IMR-90 (cell line): Measurements from ENCODE around the gene ERBB4. TPM values are rescaled to one million over a fixed set of nuclear protein-coding genes. Genes with fewer than 3 reads are reported as not detected.

Experiments used
- ATAC-seq: fragments of 200-7000 bp; cut with Tn5 transposase; 2 replicates; pipeline ENCODE4 v1.9.1; 2020; ENCODE audit warnings: low read depth, mild to moderate bottlenecking, moderate library complexity
- BruUV-seq: library from RNA; stranded (reverse); fragments of 400-500 nt; replicated peaks from 2 replicates; lab custom pipeline; 2021; lab: Mats Ljungman, UMichigan
- CTCF ChIA-PET: fragments of 300-600 bp; formaldehyde crosslinking; extraction: SDS; loops from one replicate; lab custom pipeline; 2021; ENCODE audit warnings: antibody characterized with exemption; lab: Yijun Ruan, JAX
- POLR2A ChIA-PET: fragments of 300-600 bp; sonication (Branson Sonifier 250); formaldehyde crosslinking; loops from one replicate; lab custom pipeline; 2022; ENCODE audit warnings: antibody characterized with exemption; ENCODE audit not compliant: unreplicated experiment; lab: Charles Lee
- DNase-seq: peaks from one replicate; pipeline ENCODE4 v3.0.0; 2013
- H2AFZ ChIP-seq: replicated peaks from 2 replicates; pipeline ENCODE3; 2013; ENCODE audit warnings: low read length, mild to moderate bottlenecking; ENCODE audit not compliant: poor library complexity
- H2AK5ac ChIP-seq: 2 replicates; pipeline ENCODE4 v1.6.1; 2013; ENCODE audit warnings: low read depth, low read length, inconsistent platforms
- H2AK9ac ChIP-seq: replicated peaks from 2 replicates; pipeline ENCODE3; 2013; ENCODE audit warnings: mild to moderate bottlenecking, low read depth, low read length, moderate library complexity; ENCODE audit not compliant: poor library complexity
- H2BK120ac ChIP-seq: 2 replicates; pipeline ENCODE4 v1.6.1; 2013; ENCODE audit warnings: low read depth, low read length, inconsistent platforms
- H2BK15ac ChIP-seq: 3 replicates; pipeline ENCODE4 v1.6.1; 2013; ENCODE audit warnings: low read depth, low read length, inconsistent platforms
- H2BK20ac ChIP-seq: 2 replicates; pipeline ENCODE4 v1.6.1; 2013; ENCODE audit warnings: low read depth, mild to moderate bottlenecking, inconsistent platforms, low read length, moderate library complexity
- H2BK5ac ChIP-seq: 2 replicates; pipeline ENCODE4 v1.6.1; 2013; ENCODE audit warnings: mild to moderate bottlenecking, low read depth, low read length, inconsistent platforms; ENCODE audit not compliant: poor library complexity, severe bottlenecking
- H3K14ac ChIP-seq: replicated peaks from 2 replicates; pipeline ENCODE4 v1.6.1; 2013; ENCODE audit warnings: low read depth, low read length, inconsistent platforms
- H3K18ac ChIP-seq: 2 replicates; pipeline ENCODE4 v1.6.1; 2013; ENCODE audit warnings: low read depth, low read length, control low read depth
- H3K23ac ChIP-seq: 2 replicates; pipeline ENCODE4 v1.6.1; 2013; ENCODE audit warnings: low read depth, low read length, inconsistent platforms
- H3K27ac ChIP-seq: 2 replicates; pipeline ENCODE4 v1.5.1; 2013; ENCODE audit warnings: mild to moderate bottlenecking, control low read depth, low read length; ENCODE audit not compliant: insufficient read depth
- H3K27me3 ChIP-seq: 2 replicates; pipeline ENCODE4 v1.6.1; 2013; ENCODE audit warnings: low read length; ENCODE audit not compliant: control insufficient read depth, insufficient read depth
- H3K36me3 ChIP-seq: 2 replicates; pipeline ENCODE4 v1.6.1; 2013; ENCODE audit warnings: low read length, mixed read lengths; ENCODE audit not compliant: control insufficient read depth, insufficient read depth
- H3K4ac ChIP-seq: 2 replicates; pipeline ENCODE4 v1.6.1; 2013; ENCODE audit warnings: low read depth, low read length, inconsistent platforms
- H3K4me1 ChIP-seq: 2 replicates; pipeline ENCODE4 v1.6.1; 2013; ENCODE audit warnings: low read length, mixed read lengths; ENCODE audit not compliant: control insufficient read depth, insufficient read depth
- H3K4me2 ChIP-seq: 2 replicates; pipeline ENCODE4 v1.6.1; 2013; ENCODE audit warnings: low read depth, mild to moderate bottlenecking, control low read depth, low read length, moderate library complexity
- H3K4me3 ChIP-seq: 2 replicates; pipeline ENCODE4 v1.5.1; 2013; ENCODE audit warnings: low read depth, mild to moderate bottlenecking, control low read depth, low read length, moderate library complexity; ENCODE audit not compliant: insufficient read depth
- H3K56ac ChIP-seq: 2 replicates; pipeline ENCODE4 v1.6.1; 2013; ENCODE audit warnings: low read length, inconsistent platforms; ENCODE audit not compliant: insufficient read depth; ENCODE audit errors: extremely low read depth
- H3K79me1 ChIP-seq, 2 experiments: 2 replicates each; pipeline ENCODE4 v1.6.1; 2013; ENCODE audit warnings: low read length in 2 of 2, inconsistent platforms in 1 of 2, low read depth in 1 of 2
- H3K9ac ChIP-seq: 2 replicates; pipeline ENCODE4 v1.6.1; 2013; ENCODE audit warnings: low read depth, low read length, control low read depth
- H3K9me1 ChIP-seq: 2 replicates; pipeline ENCODE4 v1.6.1; 2013; ENCODE audit warnings: low read length, inconsistent platforms; ENCODE audit not compliant: insufficient read depth
- H3K9me3 ChIP-seq: 2 replicates; pipeline ENCODE4 v1.6.1; 2013; ENCODE audit warnings: low read length; ENCODE audit not compliant: control insufficient read depth, insufficient read depth
- H4K20me1 ChIP-seq: 2 replicates; pipeline ENCODE4 v1.6.1; 2013; ENCODE audit warnings: low read length, inconsistent platforms; ENCODE audit not compliant: insufficient read depth
- H4K5ac ChIP-seq: 2 replicates; pipeline ENCODE4 v1.6.1; 2013; ENCODE audit warnings: mild to moderate bottlenecking, low read depth, low read length, control low read depth
- H4K8ac ChIP-seq, 2 experiments: 2 replicates each; pipeline ENCODE4 v1.6.1; 2013; ENCODE audit warnings: low read depth in 2 of 2, low read length in 2 of 2, control low read depth in 1 of 2, inconsistent platforms in 1 of 2
- H4K91ac ChIP-seq: 2 replicates; pipeline ENCODE4 v1.6.1; 2013; ENCODE audit warnings: low read depth, low read length, inconsistent platforms; ENCODE audit not compliant: insufficient read depth
- CTCF ChIP-seq: conservative IDR thresholded peaks from 2 replicates; pipeline ENCODE4 v1.5.1; 2012; ENCODE audit warnings: mild to moderate bottlenecking, low read depth, low read length, improper control_type of control experiment
- FOS ChIP-seq: fragments of 150-350 bp; IDR thresholded peaks from 2 replicates; pipeline ENCODE4 v1.6.1; 2016; ENCODE audit warnings: low read depth, low read length
- MAFK ChIP-seq: IDR thresholded peaks from 2 replicates; pipeline ENCODE4 v1.6.1; 2012; ENCODE audit warnings: low read depth, low read length, improper control_type of control experiment
- MXI1 ChIP-seq: IDR thresholded peaks from 2 replicates; pipeline ENCODE4 v1.6.1; 2012; ENCODE audit warnings: low read depth, mild to moderate bottlenecking, low read length, moderate library complexity, borderline replicate concordance
- NFE2L2 ChIP-seq: fragments of 150-350 bp; IDR thresholded peaks from 2 replicates; pipeline ENCODE4 v1.6.1; 2016; ENCODE audit warnings: low read depth, mild to moderate bottlenecking, low read length
- RAD21 ChIP-seq: IDR thresholded peaks from 2 replicates; pipeline ENCODE4 v1.6.1; 2012; ENCODE audit warnings: low read length, improper control_type of control experiment
- RCOR1 ChIP-seq: IDR thresholded peaks from 2 replicates; pipeline ENCODE4 v1.6.1; 2012; ENCODE audit warnings: mild to moderate bottlenecking, low read length, improper control_type of control experiment; ENCODE audit not compliant: insufficient replicate concordance
- RFX5 ChIP-seq: IDR thresholded peaks from 2 replicates; pipeline ENCODE4 v1.8.0; 2012; ENCODE audit warnings: low read depth, mild to moderate bottlenecking, low read length, moderate library complexity
- SMC3 ChIP-seq: fragments of 150-350 bp; IDR thresholded peaks from 2 replicates; pipeline ENCODE4 v1.6.1; 2016; ENCODE audit warnings: low read depth, mild to moderate bottlenecking, antibody characterized with exemption, low read length, moderate library complexity
- USF2 ChIP-seq: fragments of 150-350 bp; IDR thresholded peaks from 2 replicates; pipeline ENCODE4 v1.6.1; 2017; ENCODE audit warnings: mild to moderate bottlenecking, antibody characterized with exemption, low read length, low read depth
- WGBS, 2 experiments: methylation state at CpG; one replicate each; pipeline versions ENCODE4 v1.1.5 to v1.1.7; 2013; ENCODE audit warnings: missing lambda C conversion rate in 2 of 2; ENCODE audit not compliant: insufficient read length in 1 of 2; ENCODE audit errors: extremely low coverage in 2 of 2; 5-methylcytosine and 5-hydroxymethylcytosine counted together
- dilution Hi-C: fragments of 300-500 bp; cut with HindIII; formaldehyde crosslinking; loops from one replicate; pipeline ENCODE4 v1.14.3; 2018; ENCODE audit warnings: low sequenced_read_pairs; ENCODE audit not compliant: unreplicated experiment
- in situ Hi-C: fragments of 300-500 bp; cut with MboI; formaldehyde crosslinking; loops from 3 replicates; pipeline ENCODE4 v1.14.3; 2019; ENCODE audit warnings: low sequenced_read_pairs, inconsistent platforms, mixed read lengths
- intact Hi-C: fragments of 100-400 bp; cut with micrococcal nuclease; formaldehyde crosslinking; loops from 2 replicates; pipeline ENCODE4 v1.10.0; 2022
- polyA plus RNA-seq, 3 experiments: library from polyadenylated mRNA; depleted of rRNA; stranded (reverse); fragments of >200 nt; gene quantifications; 2 replicates each; pipeline ENCODE4 v1.2.3, GENCODE V29; 2012; ENCODE audit warnings: low replicate concordance in 1 of 3
- total RNA-seq: library from RNA; depleted of rRNA; stranded (reverse); fragments of >200 nt; gene quantifications from 2 replicates; pipeline ENCODE4 v1.2.3, GENCODE V29; 2012

The ERBB4 gene
- total and polyA plus RNA-seq, 2 of the 4 experiments (the other 2 are of a cell fraction) = not detected

- Histone ChIP-seq H3K4me2 (no peak overlapping the region), H4K20me1 (no peaks in the 10 kb centered on the region), H4K5ac (no peak overlapping the region), H3K9me3 (no peaks in the 10 kb centered on the region), H3K9ac (no peak overlapping the region), H4K8ac (no peak overlapping the region), H3K9me1 (no peaks in the 10 kb centered on the region), H2BK5ac (no peak overlapping the region), H3K4me3 (no peak overlapping the region), H4K91ac (no peak overlapping the region), H2AFZ (no peak overlapping the region), H2BK120ac (no peak overlapping the region), H3K14ac (no peak overlapping the region), H3K4me1 (no peaks in the 10 kb centered on the region), H3K27me3 (no peaks in the 10 kb centered on the region), H2BK15ac (no peak overlapping the region), H3K79me1 (no peaks in the 10 kb centered on the region), H2AK9ac (no peak overlapping the region), H3K18ac (no peak overlapping the region), H3K56ac (no peak overlapping the region), H3K27ac (no peak overlapping the region), H2AK5ac (no peak overlapping the region), H3K36me3 (no peaks in the 10 kb centered on the region), H3K23ac (no peak overlapping the region), H2BK20ac (no peak overlapping the region), H3K4ac (no peak overlapping the region)
- TF ChIP-seq MAFK (no peak), RFX5 (no peak), SMC3 (no peak), USF2 (no peak), RAD21 (no peak), CTCF (no peak), NFE2L2 (no peak), FOS (no peak), MXI1 (no peak), RCOR1 (no peak)
- POLR2A ChIA-PET = no interaction called here
- ATAC-seq (no peak), DNase-seq (no peak)
- intact Hi-C loops (no loop called here), in situ Hi-C loops (no loop called here), dilution Hi-C loops (no loop called here)
- WGBS, 2 experiments = no CpG with 5 or more reads among the region's 1 CpG
- no TSS peak for BruUV-seq
- CTCF ChIA-PET = no interaction called here
Measured at GRCh38 chr2:212345966-212346365, 192.6 kb downstream of the ERBB4 start.
